ENCODE data around the gene FOXC2. TPM values are rescaled to one million over a fixed set of nuclear protein-coding genes. Genes with fewer than 3 reads are reported as not detected.

The FOXC2 gene
- total and polyA plus RNA-seq, 2 of the 13 experiments (the other 11 are each of a cell fraction or from before 2014, with no cell fraction given) = not detected

DNA sequence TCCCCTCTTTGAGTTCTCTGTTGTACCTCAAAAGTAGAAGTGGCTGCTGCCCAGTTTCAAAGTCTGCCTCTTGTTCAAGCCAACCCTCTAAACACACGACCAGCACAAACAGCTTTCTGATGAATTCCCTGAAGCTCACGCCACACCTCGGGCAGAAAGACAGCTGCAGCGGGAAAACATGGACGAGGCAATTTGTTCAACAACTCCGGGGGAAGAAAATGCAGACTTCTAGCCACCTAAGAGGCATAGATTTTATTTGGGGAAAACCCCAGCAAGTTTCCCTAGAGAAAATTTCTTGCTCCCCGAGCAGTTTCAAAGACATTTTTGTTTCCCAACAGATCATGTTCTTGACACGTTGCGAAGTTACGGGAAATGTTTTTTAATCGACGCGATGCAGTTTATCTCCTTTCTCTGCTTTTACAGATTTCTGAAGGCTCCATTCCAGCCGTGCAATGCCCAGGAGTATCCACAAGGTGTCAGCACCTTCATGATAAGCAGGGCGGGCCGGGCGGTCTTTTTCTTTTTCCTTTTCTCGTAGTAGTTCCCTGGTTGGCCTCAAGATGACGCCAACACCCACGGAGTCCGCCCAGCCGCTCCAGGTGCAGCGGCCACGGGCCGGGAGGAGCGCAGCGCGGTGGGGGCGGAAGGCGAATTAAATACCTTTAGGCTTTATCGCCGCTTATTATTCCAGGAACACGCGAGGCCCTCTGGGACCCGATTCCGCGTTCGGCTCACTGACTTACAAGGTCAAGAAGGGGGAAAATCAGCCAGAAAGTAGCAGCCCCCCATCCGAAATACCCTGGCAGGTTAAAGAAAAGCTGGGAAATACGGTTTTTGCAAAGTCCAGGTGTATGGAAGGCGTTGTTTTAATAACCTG lies 2.9 kb upstream of the FOXC2 start (continued):
- TF ChIP-seq, protein P1, sequence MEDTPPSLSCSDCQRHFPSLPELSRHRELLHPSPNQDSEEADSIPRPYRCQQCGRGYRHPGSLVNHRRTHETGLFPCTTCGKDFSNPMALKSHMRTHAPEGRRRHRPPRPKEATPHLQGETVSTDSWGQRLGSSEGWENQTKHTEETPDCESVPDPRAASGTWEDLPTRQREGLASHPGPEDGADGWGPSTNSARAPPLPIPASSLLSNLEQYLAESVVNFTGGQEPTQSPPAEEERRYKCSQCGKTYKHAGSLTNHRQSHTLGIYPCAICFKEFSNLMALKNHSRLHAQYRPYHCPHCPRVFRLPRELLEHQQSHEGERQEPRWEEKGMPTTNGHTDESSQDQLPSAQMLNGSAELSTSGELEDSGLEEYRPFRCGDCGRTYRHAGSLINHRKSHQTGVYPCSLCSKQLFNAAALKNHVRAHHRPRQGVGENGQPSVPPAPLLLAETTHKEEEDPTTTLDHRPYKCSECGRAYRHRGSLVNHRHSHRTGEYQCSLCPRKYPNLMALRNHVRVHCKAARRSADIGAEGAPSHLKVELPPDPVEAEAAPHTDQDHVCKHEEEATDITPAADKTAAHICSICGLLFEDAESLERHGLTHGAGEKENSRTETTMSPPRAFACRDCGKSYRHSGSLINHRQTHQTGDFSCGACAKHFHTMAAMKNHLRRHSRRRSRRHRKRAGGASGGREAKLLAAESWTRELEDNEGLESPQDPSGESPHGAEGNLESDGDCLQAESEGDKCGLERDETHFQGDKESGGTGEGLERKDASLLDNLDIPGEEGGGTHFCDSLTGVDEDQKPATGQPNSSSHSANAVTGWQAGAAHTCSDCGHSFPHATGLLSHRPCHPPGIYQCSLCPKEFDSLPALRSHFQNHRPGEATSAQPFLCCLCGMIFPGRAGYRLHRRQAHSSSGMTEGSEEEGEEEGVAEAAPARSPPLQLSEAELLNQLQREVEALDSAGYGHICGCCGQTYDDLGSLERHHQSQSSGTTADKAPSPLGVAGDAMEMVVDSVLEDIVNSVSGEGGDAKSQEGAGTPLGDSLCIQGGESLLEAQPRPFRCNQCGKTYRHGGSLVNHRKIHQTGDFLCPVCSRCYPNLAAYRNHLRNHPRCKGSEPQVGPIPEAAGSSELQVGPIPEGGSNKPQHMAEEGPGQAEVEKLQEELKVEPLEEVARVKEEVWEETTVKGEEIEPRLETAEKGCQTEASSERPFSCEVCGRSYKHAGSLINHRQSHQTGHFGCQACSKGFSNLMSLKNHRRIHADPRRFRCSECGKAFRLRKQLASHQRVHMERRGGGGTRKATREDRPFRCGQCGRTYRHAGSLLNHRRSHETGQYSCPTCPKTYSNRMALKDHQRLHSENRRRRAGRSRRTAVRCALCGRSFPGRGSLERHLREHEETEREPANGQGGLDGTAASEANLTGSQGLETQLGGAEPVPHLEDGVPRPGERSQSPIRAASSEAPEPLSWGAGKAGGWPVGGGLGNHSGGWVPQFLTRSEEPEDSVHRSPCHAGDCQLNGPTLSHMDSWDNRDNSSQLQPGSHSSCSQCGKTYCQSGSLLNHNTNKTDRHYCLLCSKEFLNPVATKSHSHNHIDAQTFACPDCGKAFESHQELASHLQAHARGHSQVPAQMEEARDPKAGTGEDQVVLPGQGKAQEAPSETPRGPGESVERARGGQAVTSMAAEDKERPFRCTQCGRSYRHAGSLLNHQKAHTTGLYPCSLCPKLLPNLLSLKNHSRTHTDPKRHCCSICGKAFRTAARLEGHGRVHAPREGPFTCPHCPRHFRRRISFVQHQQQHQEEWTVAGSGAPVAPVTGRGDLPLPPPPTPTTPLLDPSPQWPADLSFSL (CRISPR knock-in tag; IDR thresholded peaks at IDR 0.05) = no peak
- TF ChIP-seq, protein P2, sequence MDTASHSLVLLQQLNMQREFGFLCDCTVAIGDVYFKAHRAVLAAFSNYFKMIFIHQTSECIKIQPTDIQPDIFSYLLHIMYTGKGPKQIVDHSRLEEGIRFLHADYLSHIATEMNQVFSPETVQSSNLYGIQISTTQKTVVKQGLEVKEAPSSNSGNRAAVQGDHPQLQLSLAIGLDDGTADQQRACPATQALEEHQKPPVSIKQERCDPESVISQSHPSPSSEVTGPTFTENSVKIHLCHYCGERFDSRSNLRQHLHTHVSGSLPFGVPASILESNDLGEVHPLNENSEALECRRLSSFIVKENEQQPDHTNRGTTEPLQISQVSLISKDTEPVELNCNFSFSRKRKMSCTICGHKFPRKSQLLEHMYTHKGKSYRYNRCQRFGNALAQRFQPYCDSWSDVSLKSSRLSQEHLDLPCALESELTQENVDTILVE (CRISPR knock-in tag; IDR thresholded peaks at IDR 0.05) = peak; percentile 58; the same call in 1 of the 2 replicates
- TF ChIP-seq, protein P3, sequence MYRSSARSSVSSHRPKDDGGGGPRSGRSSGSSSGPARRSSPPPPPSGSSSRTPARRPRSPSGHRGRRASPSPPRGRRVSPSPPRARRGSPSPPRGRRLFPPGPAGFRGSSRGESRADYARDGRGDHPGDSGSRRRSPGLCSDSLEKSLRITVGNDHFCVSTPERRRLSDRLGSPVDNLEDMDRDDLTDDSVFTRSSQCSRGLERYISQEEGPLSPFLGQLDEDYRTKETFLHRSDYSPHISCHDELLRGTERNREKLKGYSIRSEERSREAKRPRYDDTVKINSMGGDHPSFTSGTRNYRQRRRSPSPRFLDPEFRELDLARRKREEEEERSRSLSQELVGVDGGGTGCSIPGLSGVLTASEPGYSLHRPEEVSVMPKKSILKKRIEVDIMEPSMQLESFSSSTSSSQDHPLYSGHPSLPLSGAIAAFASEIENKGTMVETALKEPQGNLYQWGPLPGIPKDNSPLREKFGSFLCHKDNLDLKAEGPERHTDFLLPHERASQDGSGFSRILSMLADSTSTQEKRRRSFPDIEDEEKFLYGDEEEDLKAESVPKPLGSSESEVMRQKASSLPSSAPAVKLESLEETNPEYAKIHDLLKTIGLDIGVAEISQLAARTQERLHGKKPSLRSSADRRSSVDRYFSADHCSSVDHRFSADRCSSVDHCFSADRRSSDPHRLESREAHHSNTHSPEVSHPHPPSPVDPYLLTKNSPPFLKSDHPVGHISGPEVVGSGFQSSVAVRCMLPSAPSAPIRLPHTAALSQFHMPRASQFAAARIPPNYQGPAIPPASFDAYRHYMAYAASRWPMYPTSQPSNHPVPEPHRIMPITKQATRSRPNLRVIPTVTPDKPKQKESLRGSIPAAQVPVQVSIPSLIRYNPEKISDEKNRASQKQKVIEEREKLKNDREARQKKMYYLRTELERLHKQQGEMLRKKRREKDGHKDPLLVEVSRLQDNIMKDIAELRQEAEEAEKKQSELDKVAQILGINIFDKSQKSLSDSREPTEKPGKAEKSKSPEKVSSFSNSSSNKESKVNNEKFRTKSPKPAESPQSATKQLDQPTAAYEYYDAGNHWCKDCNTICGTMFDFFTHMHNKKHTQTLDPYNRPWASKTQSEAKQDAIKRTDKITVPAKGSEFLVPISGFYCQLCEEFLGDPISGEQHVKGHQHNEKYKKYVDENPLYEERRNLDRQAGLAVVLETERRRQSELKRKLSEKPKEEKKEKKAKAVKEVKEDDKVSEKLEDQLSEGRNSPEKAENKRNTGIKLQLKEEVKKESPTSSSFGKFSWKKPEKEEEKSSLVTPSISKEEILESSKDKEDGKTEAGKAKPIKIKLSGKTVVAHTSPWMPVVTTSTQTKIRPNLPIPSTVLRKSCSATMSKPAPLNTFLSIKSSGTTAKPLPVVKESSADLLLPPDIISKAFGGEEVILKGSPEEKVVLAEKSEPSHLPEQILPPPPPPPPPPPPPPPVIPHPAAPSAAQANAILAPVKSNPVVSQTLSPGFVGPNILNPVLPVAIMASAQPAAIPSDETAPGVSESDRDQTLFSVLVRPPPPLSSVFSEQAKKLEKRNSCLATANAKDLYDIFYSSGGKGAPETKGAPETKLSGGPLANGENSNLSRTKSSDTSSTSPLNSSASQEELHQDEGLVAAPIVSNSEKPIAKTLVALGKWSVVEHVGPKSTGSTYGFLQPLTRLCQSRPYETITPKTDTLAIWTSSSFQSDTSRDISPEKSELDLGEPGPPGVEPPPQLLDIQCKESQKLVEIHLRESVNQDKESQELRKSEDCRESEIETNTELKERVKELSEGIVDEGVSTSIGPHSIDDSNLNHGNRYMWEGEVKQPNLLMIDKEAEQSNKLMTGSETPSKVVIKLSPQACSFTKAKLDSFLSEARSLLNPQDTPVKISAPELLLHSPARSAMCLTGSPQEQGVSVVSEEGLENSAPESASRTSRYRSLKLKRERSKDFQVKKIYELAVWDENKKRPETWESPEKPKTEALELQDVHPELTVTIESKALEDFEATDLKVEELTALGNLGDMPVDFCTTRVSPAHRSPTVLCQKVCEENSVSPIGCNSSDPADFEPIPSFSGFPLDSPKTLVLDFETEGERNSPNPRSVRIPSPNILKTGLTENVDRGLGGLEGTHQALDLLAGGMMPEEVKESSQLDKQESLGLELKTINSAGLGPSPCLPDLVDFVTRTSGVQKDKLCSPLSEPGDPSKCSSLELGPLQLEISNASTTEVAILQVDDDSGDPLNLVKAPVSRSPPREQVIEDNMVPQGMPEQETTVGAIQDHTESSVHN (CRISPR knock-in tag; IDR thresholded peaks at IDR 0.05) = no peak
- TF ChIP-seq RAD21 (CRISPR knock-in tag; IDR thresholded peaks at IDR 0.05) (peak; percentile 100), GATAD2A (CRISPR knock-in tag; IDR thresholded peaks at IDR 0.05) (no peak), ZBTB38 (CRISPR knock-in tag; IDR thresholded peaks at IDR 0.05) (no peak), ZNF766 (CRISPR knock-in tag; IDR thresholded peaks at IDR 0.05; ENCODE audit: borderline replicate concordance) (no peak), ZFP82 (CRISPR knock-in tag; IDR thresholded peaks at IDR 0.05; ENCODE audit: borderline replicate concordance) (0 out of 2 replicates have a peak, but pooled peaks have one; percentile 32)
- TF ChIP-seq, protein P4, sequence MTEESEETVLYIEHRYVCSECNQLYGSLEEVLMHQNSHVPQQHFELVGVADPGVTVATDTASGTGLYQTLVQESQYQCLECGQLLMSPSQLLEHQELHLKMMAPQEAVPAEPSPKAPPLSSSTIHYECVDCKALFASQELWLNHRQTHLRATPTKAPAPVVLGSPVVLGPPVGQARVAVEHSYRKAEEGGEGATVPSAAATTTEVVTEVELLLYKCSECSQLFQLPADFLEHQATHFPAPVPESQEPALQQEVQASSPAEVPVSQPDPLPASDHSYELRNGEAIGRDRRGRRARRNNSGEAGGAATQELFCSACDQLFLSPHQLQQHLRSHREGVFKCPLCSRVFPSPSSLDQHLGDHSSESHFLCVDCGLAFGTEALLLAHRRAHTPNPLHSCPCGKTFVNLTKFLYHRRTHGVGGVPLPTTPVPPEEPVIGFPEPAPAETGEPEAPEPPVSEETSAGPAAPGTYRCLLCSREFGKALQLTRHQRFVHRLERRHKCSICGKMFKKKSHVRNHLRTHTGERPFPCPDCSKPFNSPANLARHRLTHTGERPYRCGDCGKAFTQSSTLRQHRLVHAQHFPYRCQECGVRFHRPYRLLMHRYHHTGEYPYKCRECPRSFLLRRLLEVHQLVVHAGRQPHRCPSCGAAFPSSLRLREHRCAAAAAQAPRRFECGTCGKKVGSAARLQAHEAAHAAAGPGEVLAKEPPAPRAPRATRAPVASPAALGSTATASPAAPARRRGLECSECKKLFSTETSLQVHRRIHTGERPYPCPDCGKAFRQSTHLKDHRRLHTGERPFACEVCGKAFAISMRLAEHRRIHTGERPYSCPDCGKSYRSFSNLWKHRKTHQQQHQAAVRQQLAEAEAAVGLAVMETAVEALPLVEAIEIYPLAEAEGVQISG (CRISPR knock-in tag; IDR thresholded peaks at IDR 0.05) = peak; percentile 25; the same call in 1 of the 2 replicates
